CD4-positive, alpha-beta T cell treated with Interleukin-15 for 1 hour (primary cell): Measurements from ENCODE around the gene TFCP2L1.

Experiments
- DNase-seq: peaks from one replicate; pipeline ENCODE4 v3.0.0-alpha.2; 2020

TFCP2L1 gene

DNA sequence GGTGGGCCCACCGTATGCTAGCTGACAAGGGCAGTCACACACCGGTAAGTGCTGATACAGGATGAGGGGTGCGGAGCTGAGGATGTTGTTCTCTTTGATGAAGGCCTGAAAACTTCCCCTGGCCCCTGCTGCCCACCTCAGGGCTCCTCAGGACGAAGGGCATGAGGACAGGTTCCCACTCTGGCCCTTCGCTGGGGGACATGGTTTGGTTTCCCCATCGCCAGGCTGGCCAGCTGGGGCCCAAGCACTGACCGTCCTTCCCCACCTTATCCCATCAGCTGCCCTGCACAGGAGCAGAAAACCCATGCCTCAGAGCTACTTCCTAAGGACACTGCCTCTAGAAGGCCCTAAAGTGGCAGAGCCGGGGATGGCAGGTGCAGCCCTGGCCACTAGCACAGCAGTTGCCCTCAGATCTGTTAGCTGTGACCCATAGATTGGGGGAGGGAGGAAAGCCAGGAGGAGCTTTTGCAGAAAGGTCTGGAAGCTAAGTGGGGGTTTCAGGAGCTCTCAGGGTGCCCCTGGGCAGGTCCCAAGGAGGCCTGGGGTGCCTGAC is 66.5 kb downstream of the TFCP2L1 start:
- no peak for DNase-seq

DNA sequence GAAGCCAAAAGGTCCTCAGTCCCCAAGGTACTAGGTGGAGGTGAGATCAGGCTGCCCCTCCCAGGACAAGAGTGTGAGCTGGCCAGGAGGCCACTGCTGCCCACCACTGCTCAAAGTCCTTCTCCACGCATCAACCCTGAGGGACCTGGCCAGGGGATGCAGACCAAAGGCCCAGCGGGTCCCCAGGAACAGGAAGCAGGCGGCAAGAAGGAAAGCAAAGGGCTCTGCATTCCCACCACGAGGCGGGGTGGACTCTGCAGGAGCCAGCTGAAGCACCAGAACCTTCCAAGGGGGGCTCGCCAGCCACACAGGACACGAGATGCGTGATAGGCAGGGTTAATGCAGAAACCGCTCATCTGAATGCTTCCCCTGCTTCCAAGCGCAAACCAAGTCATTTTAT is 67.4 kb downstream of the TFCP2L1 start:
- no peak for DNase-seq

GRCh38 chr2:121214296-121214695 is 70.7 kb downstream of the TFCP2L1 start:
- no peak for DNase-seq

- no peak for DNase-seq
Observed at GRCh38 chr2:121213386-121213785, 71.6 kb downstream of the TFCP2L1 start.

DNA sequence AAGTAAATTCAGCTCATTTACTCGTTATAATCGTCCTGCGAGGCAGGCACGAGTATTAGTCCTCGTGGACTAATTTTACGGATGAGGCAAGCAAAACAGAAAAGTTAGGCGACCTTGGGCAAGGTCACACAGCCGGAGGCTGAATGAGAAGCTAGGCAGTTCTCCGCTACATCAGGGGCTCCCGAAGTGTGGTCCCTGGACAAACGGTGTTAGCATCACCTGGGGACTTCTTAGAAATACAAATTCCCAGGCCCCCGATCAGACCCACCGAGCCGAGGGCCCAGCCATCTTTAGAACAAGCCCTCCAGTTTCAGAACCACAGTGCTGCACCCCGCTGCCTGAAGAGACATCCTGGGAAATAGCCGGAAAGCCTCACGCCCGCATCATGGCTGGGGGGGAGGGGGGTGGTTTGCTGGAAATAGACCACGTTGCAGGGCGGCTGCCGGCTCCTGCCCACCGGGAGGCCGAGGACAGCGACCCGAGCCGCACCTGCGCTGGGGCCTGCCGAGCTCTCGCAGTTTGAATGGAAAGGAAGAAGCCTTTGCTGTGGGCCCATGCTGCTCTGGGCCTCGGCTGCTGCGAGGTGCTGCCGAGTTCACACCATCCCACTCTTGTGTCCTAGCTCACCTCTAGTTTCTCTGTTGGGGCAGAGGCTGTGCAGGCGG is 72.2 kb downstream of the TFCP2L1 start:
- DNase-seq = no peak

GRCh38 chr2:121211689-121212151 is 73.3 kb downstream of the TFCP2L1 start:
- DNase-seq = no peak

GRCh38 chr2:121211251-121211650 is 73.8 kb downstream of the TFCP2L1 start:
- DNase-seq = no peak

DNA sequence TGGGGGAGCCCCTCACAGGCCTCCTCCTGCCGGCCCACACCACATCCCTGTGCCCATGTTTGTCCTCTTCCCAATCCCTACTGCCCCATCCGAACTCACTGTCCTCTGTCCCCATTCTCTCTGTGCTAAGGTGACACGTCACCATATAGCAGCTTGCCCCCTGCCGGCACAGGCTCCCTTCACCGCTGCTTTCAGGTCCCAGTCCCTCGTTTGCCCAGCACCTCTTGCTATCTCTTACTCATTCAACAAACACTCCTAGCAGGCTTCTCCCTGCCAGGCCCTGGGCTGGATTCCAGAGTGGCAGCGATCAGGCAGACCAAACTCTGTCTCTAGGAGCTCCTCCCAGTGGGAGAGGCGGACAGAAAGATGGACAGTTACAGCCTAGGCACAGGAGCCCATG is 74.3 kb downstream of the TFCP2L1 start:
- DNase-seq = no peak

- DNase-seq = no peak
Observed at GRCh38 chr2:121209014-121209610, 75.9 kb downstream of the TFCP2L1 start.

- no peak for DNase-seq
Observed at GRCh38 chr2:121207494-121207893, 77.5 kb downstream of the TFCP2L1 start.

GRCh38 chr2:121205321-121205942 is 79.6 kb downstream of the TFCP2L1 start:
- no peak for DNase-seq

DNA sequence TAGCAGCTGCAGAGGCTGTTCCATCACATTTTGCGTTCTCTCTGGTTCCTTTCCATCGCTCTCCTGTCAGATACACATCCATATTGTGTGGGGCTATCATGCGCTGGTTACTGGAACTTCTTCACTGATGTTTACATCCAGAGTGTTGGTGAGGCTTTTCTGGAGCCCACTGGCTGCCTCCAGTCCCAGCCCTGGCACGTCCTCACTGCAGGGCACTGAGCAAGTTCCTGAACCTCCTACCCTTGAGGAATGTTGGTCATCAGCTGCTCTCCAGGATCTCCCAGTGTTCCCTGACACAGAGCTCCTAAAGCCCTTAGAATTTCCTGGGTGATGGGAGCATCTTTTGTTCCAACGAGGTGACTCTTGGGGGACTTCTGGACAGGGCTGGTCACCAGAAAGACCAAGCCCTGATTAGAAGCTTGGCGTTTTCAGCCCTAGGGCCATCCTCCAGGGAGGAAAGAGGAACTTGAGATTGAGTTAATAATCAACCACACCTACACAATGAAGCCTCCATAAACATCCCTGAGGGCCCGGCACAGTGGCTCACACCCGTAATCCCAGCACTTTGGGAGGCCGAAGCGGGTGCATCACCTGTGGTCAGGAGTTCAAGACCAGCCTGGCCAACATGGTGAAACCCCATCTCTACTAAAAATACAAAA is 81.3 kb downstream of the TFCP2L1 start:
- DNase-seq = no peak

DNA sequence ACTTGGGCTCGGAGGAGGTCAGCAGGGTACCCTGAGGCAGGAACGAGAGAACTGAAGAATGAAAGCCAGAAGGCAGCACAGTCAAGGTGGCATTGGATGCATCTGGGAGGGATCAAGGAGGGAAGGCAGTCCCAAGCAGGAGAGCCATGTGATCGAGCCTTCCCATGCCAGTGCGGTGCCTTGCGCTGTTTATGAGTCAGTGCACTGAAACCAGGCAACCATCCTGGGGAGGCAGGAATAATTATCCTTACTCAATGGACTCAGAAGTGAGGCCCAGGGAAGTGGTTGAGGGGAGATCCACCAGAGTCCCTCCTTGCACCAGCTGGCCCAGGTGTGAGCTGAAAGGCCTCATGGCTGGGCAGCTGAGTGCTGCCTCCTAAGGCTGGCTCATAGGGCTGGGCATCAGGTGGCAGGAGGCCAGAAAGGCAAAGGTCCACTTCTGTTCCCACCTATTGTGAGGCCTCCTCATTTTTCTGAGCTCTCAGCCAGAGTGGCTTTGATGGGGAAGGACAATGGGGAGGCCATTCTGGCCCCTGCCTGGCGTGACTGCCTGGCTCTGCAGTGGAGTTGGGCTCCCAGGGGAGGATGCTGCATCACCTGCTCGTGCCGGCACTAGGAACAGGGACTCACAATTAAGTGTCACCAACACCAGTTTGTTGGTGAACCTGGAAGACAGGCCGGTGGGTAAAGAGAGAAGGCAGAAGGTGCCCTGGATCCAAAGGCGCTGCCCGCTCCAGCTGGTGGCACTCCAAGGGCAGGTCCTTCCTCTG is 82.3 kb downstream of the TFCP2L1 start:
- no peak for DNase-seq

DNA sequence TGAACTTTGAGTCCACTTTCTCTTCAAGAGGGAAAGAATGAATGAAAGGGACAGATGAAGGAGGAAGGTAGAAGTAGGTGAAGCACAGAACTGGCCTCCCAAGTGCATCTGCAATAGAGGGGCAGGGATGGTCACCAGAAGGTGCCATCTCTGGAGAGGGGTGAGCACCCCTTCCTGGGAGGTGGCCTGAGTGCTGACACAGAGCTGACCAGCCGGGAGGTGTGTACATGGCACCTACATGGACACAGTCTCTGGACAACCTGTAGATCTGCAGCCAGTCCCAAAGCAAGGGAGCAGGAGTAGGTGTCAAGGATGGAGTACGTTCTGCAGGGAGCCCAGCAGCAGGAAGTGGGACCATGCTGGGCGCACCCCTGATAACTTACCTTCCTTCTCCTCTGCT is 83.2 kb downstream of the TFCP2L1 start:
- no peak for DNase-seq

GRCh38 chr2:121200419-121201315 is 84.3 kb downstream of the TFCP2L1 start:
- DNase-seq = no peak

- no peak for DNase-seq
Observed at GRCh38 chr2:121200011-121200347, 85.0 kb downstream of the TFCP2L1 start.

GRCh38 chr2:121199281-121200010 is 85.6 kb downstream of the TFCP2L1 start:
- DNase-seq = no peak

DNA sequence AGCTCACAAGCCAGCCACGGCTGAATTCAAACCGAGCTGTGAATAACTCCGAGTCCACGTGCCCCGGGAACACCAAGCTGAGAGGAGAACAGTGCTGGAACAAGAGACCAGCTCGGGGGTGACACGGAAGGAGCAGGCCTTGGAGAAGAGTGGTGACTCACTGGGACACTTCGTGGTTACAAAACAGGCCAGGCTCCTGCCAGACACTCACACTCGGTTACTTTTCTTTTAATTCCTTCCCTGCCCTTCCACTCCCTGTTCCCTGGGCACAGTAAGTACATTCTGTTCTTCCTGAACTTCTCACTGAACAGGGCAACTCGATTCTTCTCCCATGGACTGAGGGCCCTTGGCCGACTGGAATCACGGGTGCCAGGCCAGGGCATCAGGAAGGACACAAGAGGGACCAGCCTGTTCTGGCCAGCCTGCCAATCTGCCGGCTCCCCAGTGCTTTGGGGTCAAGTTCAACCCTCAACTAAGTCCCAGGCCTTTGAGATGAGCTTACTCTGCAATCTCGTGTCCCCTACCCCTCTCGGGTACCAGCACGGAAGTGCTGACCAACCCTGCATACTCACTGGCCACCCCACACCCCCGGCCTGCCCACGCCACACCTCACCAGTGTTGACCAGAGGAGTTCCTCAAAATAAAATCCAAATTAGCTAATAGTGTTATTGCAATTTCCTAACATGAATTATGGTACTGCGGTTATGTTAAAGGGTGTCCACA is 87.5 kb downstream of the TFCP2L1 start:
- peak; percentile 73 for DNase-seq

DNA sequence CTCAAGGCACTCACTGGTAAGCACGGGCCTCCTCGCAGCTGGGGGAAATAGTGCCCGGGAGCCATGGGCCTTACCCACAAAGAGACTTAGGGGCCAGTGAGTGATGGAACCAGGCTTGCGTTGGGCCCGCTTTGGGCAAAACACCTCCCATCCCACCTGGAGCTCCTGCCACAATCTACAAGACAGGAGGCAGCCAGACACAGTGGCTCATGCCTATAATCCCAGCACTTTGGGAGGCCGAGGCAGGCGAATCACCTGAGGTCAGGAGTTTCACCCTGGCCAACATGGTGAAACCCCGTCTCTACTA is 88.2 kb downstream of the TFCP2L1 start:
- DNase-seq = no peak

DNA sequence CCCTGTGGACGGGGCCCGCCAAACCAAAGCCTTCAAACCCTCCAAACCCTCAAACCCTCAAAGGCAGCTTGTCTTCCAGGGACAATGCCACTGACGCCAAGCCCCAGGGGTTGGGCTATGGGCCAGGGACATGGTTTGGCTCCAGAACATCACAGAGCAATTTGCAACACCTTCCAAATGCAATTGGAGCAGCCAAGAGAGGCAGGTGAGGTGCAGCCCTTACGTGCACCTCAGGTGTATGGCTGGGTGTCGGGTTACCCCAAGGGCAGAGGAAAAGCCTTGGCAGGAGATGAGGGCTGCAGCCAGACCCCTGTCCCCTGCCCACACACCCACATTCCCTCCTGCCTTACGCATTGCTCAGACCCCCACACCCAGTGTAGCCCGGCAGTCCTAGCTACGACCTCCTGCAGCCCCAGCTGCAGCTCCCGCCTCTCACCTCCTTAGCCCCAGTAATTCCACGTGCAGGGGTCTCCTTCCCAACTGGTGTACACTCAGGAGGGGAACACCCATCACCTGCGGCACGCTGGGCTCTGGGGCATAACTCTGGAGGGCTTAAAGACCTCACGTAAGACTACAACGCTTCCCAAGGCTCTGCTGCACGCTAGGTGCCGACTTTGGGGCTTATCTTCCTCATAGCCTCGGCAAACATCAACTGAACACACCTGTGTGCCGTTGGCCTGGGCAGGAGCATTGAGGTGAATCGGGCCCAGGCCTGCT is 88.7 kb downstream of the TFCP2L1 start:
- no peak for DNase-seq
